ENCODE measurements around the gene ARMC5. TPM values are rescaled to one million over a fixed set of nuclear protein-coding genes. Genes with fewer than 3 reads are reported as not detected.

Gene ARMC5
- total RNA-seq, 1 experiment from 2014 or later, result 11.8 TPM

- Histone ChIP-seq H3K9ac (ENCODE audit: low read length) (no peak overlapping the region), H3K27me3 (ENCODE audit: insufficient read depth, low read length) (no peaks in the 10 kb centered on the region), H4K20me1 (ENCODE audit: insufficient read depth) (no peaks in the 10 kb centered on the region), H3K4me3 (replicated peaks in 1 of 2; ENCODE audit: low read depth in 1 of 2, low read length in 2 of 2) (no peak overlapping the region), H3K4me1 (ENCODE audit: control insufficient read depth in 1 of 2, insufficient read depth in 2 of 2, low read length in 2 of 2) (no peaks in the 10 kb centered on the region), H2AFZ (ENCODE audit: low read depth, low read length, poor library complexity, severe bottlenecking) (no peak overlapping the region), H3K79me2 (ENCODE audit: insufficient read depth, low read length) (no peaks in the 10 kb centered on the region), H3K9me3 (ENCODE audit: control insufficient read depth in 1 of 2, insufficient read depth in 1 of 2, low read depth in 1 of 2, low read length in 2 of 2) (no peaks in the 10 kb centered on the region), H3K36me3 (ENCODE audit: control insufficient read depth in 1 of 2, insufficient read depth in 2 of 2, low read length in 2 of 2) (peaks cover 3 to 9% of the 10 kb centered on the region in 2 experiments; a peak in 3 of 4 replicates), H3K4me2 (ENCODE audit: low read length) (no peak overlapping the region), H3K9me2 (ENCODE audit: insufficient read depth) (no peaks in the 10 kb centered on the region), H3K27ac (ENCODE audit: low read depth, low read length) (no peak overlapping the region)
- no peak for TF ChIP-seq MAX (IDR thresholded peaks at IDR 0.05)
- TF ChIP-seq SRF (IDR thresholded peaks at IDR 0.05; ENCODE audit: low read depth), result no peak
- no peak for TF ChIP-seq SP1 (IDR thresholded peaks at IDR 0.05; ENCODE audit: low read depth)
- TF ChIP-seq CTCF (IDR thresholded peaks at IDR 0.05 in 2 of 3, conservative IDR thresholded peaks at IDR 0.05 in 1 of 3; ENCODE audit: borderline replicate concordance in 1 of 3, insufficient read depth in 1 of 3, low read depth in 2 of 3, low read length in 2 of 3), result no peak
- no peak for TF ChIP-seq ZNF274 (IDR thresholded peaks at IDR 0.05; ENCODE audit: low read depth, low read length)
- no peak for TF ChIP-seq ELF1 (IDR thresholded peaks at IDR 0.05; ENCODE audit: borderline replicate concordance, low read depth)
- TF ChIP-seq YY1 (IDR thresholded peaks at IDR 0.05; ENCODE audit: extremely low read depth, insufficient replicate concordance, low read depth, low read length), result no peak
- TF ChIP-seq RAD21 (IDR thresholded peaks at IDR 0.05; ENCODE audit: low read depth), result no peak
- ATAC-seq, result no peak
- ChIA-PET CTCF (no interaction called here), RAD21 (ENCODE audit: low non-redundant PET in 1 of 2, low total read pairs in 2 of 2, uncharacterized antibody in 2 of 2, unreplicated experiment in 2 of 2) (no interaction called here), POLR2A (no interaction called here)
- no TSS peak for BruUV-seq (replicated peaks)
- no peak for DNase-seq (ENCODE audit: low read depth, low spot score)
- intact Hi-C loops (cut with micrococcal nuclease), result loop anchor here (10.0 kb wide), 1 partner anchor 373 kb away; the partner anchor contains the start of gene ZNF267
These were observed 42.1 kb downstream of the ARMC5 start for GRCh38 chr16:31501226-31501965.

Data from HCT116 (cell line).